K562 (cell line): ENCODE data around the gene STRN3. TPM values are rescaled to one million over a fixed set of nuclear protein-coding genes. Genes with fewer than 3 reads are reported as not detected.

Experiments
- ARID3B ChIP-seq: fragments of 250-450 bp; sonication (Bioruptor Pico); IDR thresholded peaks from 2 replicates; pipeline ENCODE4 v1.4.0; 2020; ENCODE audit warnings: borderline replicate concordance
- ARNT ChIP-seq, 2 experiments: fragments of 450-650 bp; IDR thresholded peaks; 2 replicates each; pipeline ENCODE4 v1.6.1; 2016; ENCODE audit warnings: mild to moderate bottlenecking in 1 of 2
- CBFA2T2 ChIP-seq: fragments of 450-650 bp; conservative IDR thresholded peaks from 2 replicates; pipeline ENCODE4 v1.6.1; 2017; ENCODE audit warnings: mild to moderate bottlenecking
- CREB3 ChIP-seq: fragments of 450-650 bp; conservative IDR thresholded peaks from 2 replicates; pipeline ENCODE4 v1.6.1; 2016; ENCODE audit warnings: missing genetic modification characterization, low read depth, mild to moderate bottlenecking, missing compliant biosample characterization, moderate library complexity
- CREB3L1 ChIP-seq: fragments of 450-650 bp; IDR thresholded peaks from 2 replicates; pipeline ENCODE4 v1.6.1; 2014; ENCODE audit warnings: low read depth, mild to moderate bottlenecking, moderate library complexity, borderline replicate concordance
- ELF1 ChIP-seq: fragments of 200-800 bp; sonication (Bioruptor generic); IDR thresholded peaks from 2 replicates; pipeline ENCODE4 v1.6.1; 2016; ENCODE audit warnings: missing genetic modification characterization, missing compliant biosample characterization
- FOS ChIP-seq: IDR thresholded peaks from 3 replicates; pipeline ENCODE4 v1.6.1; 2011; ENCODE audit not compliant: insufficient read length; ENCODE audit errors: extremely low read depth
- FOXJ3 ChIP-seq: sonication (generic); formaldehyde crosslinking; IDR thresholded peaks from 2 replicates; pipeline ENCODE4 v1.4.0; 2020; ENCODE audit warnings: mild to moderate bottlenecking, missing genetic modification reagents
- HDAC6 ChIP-seq: IDR thresholded peaks from 2 replicates; pipeline ENCODE4 v1.6.1; 2012; ENCODE audit warnings: low read depth, mild to moderate bottlenecking, control low read depth, inconsistent platforms, low read length, moderate library complexity
- MCM5 ChIP-seq: fragments of 450-650 bp; IDR thresholded peaks from 2 replicates; pipeline ENCODE4 v1.6.1; 2016; ENCODE audit warnings: low read depth
- MEF2D ChIP-seq: conservative IDR thresholded peaks from 2 replicates; pipeline ENCODE4 v1.6.1; 2016; ENCODE audit warnings: low read depth, missing genetic modification characterization, missing compliant biosample characterization
- MLLT1 ChIP-seq, 2 experiments: fragments of 450-650 bp; IDR thresholded peaks; 2 replicates each; pipeline ENCODE4 v1.6.1; 2016
- NR2C1 ChIP-seq, 2 experiments: fragments of 450-650 bp; IDR thresholded peaks; 2 replicates each; pipeline ENCODE4 v1.6.1; 2017; ENCODE audit warnings: mild to moderate bottlenecking in 2 of 2, antibody characterized with exemption in 1 of 2, inconsistent platforms in 1 of 2, missing compliant biosample characterization in 1 of 2, missing genetic modification characterization in 1 of 2
- NR3C1 ChIP-seq: sonication (generic); formaldehyde crosslinking; IDR thresholded peaks from 2 replicates; pipeline ENCODE4 v1.8.1; 2022; ENCODE audit warnings: missing genetic modification reagents
- RBBP5 ChIP-seq: fragments of 200-600 bp; sonication (generic); IDR thresholded peaks from 2 replicates; pipeline ENCODE4 v1.6.1; 2012; ENCODE audit warnings: borderline replicate concordance, mild to moderate bottlenecking, low read length, control low read depth, inconsistent platforms; ENCODE audit not compliant: insufficient read depth, poor library complexity, severe bottlenecking
- SIN3B ChIP-seq: fragments of 450-650 bp; IDR thresholded peaks from 2 replicates; pipeline ENCODE4 v1.6.1; 2017; ENCODE audit warnings: low read depth, mild to moderate bottlenecking, moderate library complexity
- SRSF9 ChIP-seq: fragments of 200-400 bp; formaldehyde crosslinking; IDR thresholded peaks from 2 replicates; pipeline ENCODE4 v1.6.1; 2017; ENCODE audit warnings: low read depth, low read length, borderline replicate concordance
- STAT5B ChIP-seq: fragments of 250-450 bp; sonication (Bioruptor Pico); IDR thresholded peaks from 2 replicates; pipeline ENCODE4 v1.8.0; 2021; ENCODE audit warnings: mild to moderate bottlenecking, inconsistent platforms
- SUPT5H ChIP-seq: fragments of 450-650 bp; IDR thresholded peaks from 2 replicates; pipeline ENCODE4 v1.6.1; 2016
- TCF15 ChIP-seq: fragments of 250-450 bp; sonication (Bioruptor Pico); IDR thresholded peaks from 2 replicates; pipeline ENCODE4 v1.8.0; 2022; ENCODE audit warnings: moderate library complexity, mild to moderate bottlenecking, inconsistent platforms
- ZNF347 ChIP-seq: fragments of 450-650 bp; formaldehyde crosslinking; IDR thresholded peaks from 2 replicates; pipeline ENCODE4 v1.4.0; 2020; ENCODE audit warnings: low read depth, mild to moderate bottlenecking, moderate library complexity
- ZNF354B ChIP-seq: fragments of 250-450 bp; sonication (Bioruptor Pico); IDR thresholded peaks from 2 replicates; pipeline ENCODE4 v1.4.0; 2020
- ZNF717 ChIP-seq: fragments of 250-450 bp; sonication (Bioruptor Pico); IDR thresholded peaks from 2 replicates; pipeline ENCODE4 v1.5.0; 2021
- polyA plus RNA-seq, 8 experiments: library from polyadenylated mRNA; depleted of rRNA in 4 of 8; stranded (reverse) in 5 of 8; unstranded in 3 of 8; fragments of >200 nt; fragmentation: Nextera tagmentation in 2 of 8; fragmentation: Illumina TruSeq in 1 of 8; extraction: Ambion mirVana in 2 of 8; extraction: Trizol in 1 of 8; gene quantifications; 2 replicates each; pipeline versions ENCODE4 v1.2.1 to v1.2.3, GENCODE V29; 2011 to 2014; ENCODE audit warnings: inconsistent platforms in 1 of 8, missing spikeins in 1 of 8
- total RNA-seq, 7 experiments: library from RNA; depleted of rRNA in 6 of 7; stranded (reverse); fragments of >200 nt in 6 of 7; fragmentation: Illumina TruSeq in 2 of 7; extraction: Trizol in 2 of 7; gene quantifications; 2 replicates each; pipeline versions ENCODE4 v1.2.1 to v1.2.3, GENCODE V29; 2011 to 2021; ENCODE audit warnings: low replicate concordance in 1 of 7

The STRN3 gene
- total and polyA plus RNA-seq, 9 of the 15 experiments (the other 6 are each of a cell fraction or from before 2014, with no cell fraction given): 5.9 to 29.1 (median 16.0) TPM

GRCh38 chr14:31059152-31059924 is 33.2 kb upstream of the STRN3 start (continued):
- TF ChIP-seq NR2C1 (IDR thresholded peaks at IDR 0.05) (no peak), NR2C1 (tag; IDR thresholded peaks at IDR 0.05) (peak; percentile 81), SRSF9 (no peak), ZNF717 (CRISPR knock-in tag) (no peak), MEF2D (tag) (peak; percentile 75), FOXJ3 (CRISPR knock-in tag) (no peak), ARID3B (CRISPR knock-in tag) (no peak), ZNF354B (CRISPR knock-in tag) (no peak), MCM5 (no peak), SUPT5H (no peak), STAT5B (no peak), FOS (no peak), ELF1 (no peak), NR3C1 (CRISPR knock-in tag) (no peak), SIN3B (no peak), CREB3L1 (no peak), HDAC6 (no peak), RBBP5 (no peak), CREB3 (tag) (peak; percentile 82; the same call in 1 of the 2 replicates), CBFA2T2 (peak; percentile 100), ZNF347 (CRISPR knock-in tag) (no peak), TCF15 (0 out of 2 replicates have a peak, but pooled peaks have one; percentile 26), MLLT1 (IDR thresholded peaks at IDR 0.05) (peak in 1 of 2 experiments; percentile 95; a peak in 2 of 4 replicates), ARNT (IDR thresholded peaks at IDR 0.05) (peak; percentile 96 to 99)
